Measurements from ENCODE around the gene LRRC3.

DNA sequence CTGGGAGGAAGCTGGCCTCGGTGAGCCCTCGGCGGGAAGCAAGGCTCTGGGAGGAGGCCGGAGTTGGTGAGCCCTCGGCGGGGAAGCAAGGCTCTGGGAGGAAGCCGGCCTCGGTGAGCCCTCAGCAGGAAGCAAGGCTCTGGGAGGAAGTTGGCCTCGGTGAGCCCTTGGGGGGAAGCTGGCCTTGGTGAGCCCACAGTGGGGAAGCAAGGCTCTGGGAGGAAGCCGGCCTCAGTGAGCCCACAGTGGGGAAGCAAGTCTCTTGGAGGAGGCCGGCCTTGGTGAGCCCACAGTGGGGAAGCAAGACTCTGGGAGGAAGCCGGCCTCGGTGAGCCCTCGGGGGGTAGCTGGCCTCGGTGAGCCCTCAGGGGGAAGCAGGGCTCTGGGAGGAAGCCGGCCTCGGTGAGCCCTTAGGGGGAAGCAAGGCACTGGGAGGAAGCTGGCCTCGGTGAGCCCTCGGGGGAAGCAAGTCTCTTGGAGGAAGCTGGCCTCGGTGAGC lies 48.6 kb downstream of the LRRC3 start:
- TF ChIP-seq, protein P1, sequence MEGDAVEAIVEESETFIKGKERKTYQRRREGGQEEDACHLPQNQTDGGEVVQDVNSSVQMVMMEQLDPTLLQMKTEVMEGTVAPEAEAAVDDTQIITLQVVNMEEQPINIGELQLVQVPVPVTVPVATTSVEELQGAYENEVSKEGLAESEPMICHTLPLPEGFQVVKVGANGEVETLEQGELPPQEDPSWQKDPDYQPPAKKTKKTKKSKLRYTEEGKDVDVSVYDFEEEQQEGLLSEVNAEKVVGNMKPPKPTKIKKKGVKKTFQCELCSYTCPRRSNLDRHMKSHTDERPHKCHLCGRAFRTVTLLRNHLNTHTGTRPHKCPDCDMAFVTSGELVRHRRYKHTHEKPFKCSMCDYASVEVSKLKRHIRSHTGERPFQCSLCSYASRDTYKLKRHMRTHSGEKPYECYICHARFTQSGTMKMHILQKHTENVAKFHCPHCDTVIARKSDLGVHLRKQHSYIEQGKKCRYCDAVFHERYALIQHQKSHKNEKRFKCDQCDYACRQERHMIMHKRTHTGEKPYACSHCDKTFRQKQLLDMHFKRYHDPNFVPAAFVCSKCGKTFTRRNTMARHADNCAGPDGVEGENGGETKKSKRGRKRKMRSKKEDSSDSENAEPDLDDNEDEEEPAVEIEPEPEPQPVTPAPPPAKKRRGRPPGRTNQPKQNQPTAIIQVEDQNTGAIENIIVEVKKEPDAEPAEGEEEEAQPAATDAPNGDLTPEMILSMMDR (conservative IDR thresholded peaks at IDR 0.05) = no peak
- no peak for TF ChIP-seq EZH2 (IDR thresholded peaks at IDR 0.05; ENCODE audit: low read depth)
